Endothelial cell of hepatic sinusoid (primary cell): ENCODE results near the gene NUDC.
"Not testable (repeated sequence)": the region's sequence is repeated elsewhere in the genome, so short reads cannot be mapped to it uniquely, and the experiment has no call there.

Experiments used
- in situ Hi-C: cut with HindIII; loops from 2 replicates; pipeline ENCODE4 v1.10.0; 2017; ENCODE audit warnings: low sequenced_read_pairs

NUDC gene

GRCh38 chr1:26910343-26911160 lies 11.0 kb upstream of the NUDC start:
- in situ Hi-C loops, result no loop called here

GRCh38 chr1:26911399-26912146 lies 10.0 kb upstream of the NUDC start:
- in situ Hi-C loops, result no loop called here

- in situ Hi-C loops, result no loop called here
Observed at GRCh38 chr1:26912147-26912490, 9.4 kb upstream of the NUDC start.

GRCh38 chr1:26913389-26913753 lies 8.2 kb upstream of the NUDC start:
- in situ Hi-C loops, result no loop called here

GRCh38 chr1:26913754-26914619 lies 7.6 kb upstream of the NUDC start, which contains the start of gene NR0B2:
Gene NR0B2, minus strand, starts transcription at chr1:26913975. Its CDS starts 35 bp downstream, at chr1:26913940.
- in situ Hi-C loops, result no loop called here

GRCh38 chr1:26915204-26915842 lies 6.2 kb upstream of the NUDC start:
- in situ Hi-C loops, result no loop called here

GRCh38 chr1:26921126-26921539 lies 410 bp upstream of the NUDC start:
- in situ Hi-C loops, result no loop called here

- in situ Hi-C loops, result no loop called here
Observed at GRCh38 chr1:26922431-26922729, 837 bp downstream of the NUDC start.

GRCh38 chr1:26922901-26923300 lies 1.4 kb downstream of the NUDC start:
- in situ Hi-C loops, result no loop called here

GRCh38 chr1:26923711-26924110 lies 2.2 kb downstream of the NUDC start:
- in situ Hi-C loops, result no loop called here

GRCh38 chr1:26932531-26932930 lies 11.0 kb downstream of the NUDC start:
- in situ Hi-C loops, result no loop called here

GRCh38 chr1:26936823-26937222 lies 15.3 kb downstream of the NUDC start:
- in situ Hi-C loops, result no loop called here

- in situ Hi-C loops, result no loop called here
Observed at GRCh38 chr1:26938004-26938658, 16.6 kb downstream of the NUDC start.

- in situ Hi-C loops, result no loop called here
Observed at GRCh38 chr1:26938659-26939025, 17.1 kb downstream of the NUDC start.

GRCh38 chr1:26941311-26941710 lies 19.8 kb downstream of the NUDC start:
- in situ Hi-C loops, result no loop called here

- in situ Hi-C loops, result no loop called here
Observed at GRCh38 chr1:26942656-26943055, 21.1 kb downstream of the NUDC start.

- in situ Hi-C loops, result no loop called here
Observed at GRCh38 chr1:26945138-26945537, 23.6 kb downstream of the NUDC start.

- in situ Hi-C loops, result no loop called here
Observed at GRCh38 chr1:26945728-26946127, 24.2 kb downstream of the NUDC start.

GRCh38 chr1:26946270-26946669 lies 24.7 kb downstream of the NUDC start:
- in situ Hi-C loops, result no loop called here

GRCh38 chr1:26948725-26949057 lies 27.1 kb downstream of the NUDC start:
- in situ Hi-C loops, result not testable (repeated sequence)
